RWPE1 (cell line): Measurements from ENCODE around the gene BRAF.
"Not testable (repeated sequence)": the region's sequence is repeated elsewhere in the genome, so short reads cannot be mapped to it uniquely, and the experiment has no call there.

Source experiments
- CTCF ChIA-PET: fragments of 350-600 bp; sonication (Branson Sonifier 250); formaldehyde crosslinking; extraction: SDS; loops from one replicate; lab custom pipeline; 2021; lab: Yijun Ruan, JAX
- POLR2A ChIA-PET: fragments of 400-600 bp; formaldehyde crosslinking; extraction: SDS; loops from one replicate; lab custom pipeline; 2020; ENCODE audit warnings: antibody characterized with exemption; ENCODE audit not compliant: low non-redundant PET; lab: Yijun Ruan, JAX
- DNase-seq: peaks from one replicate; pipeline ENCODE4 v3.0.0; 2012; ENCODE audit warnings: low spot score
- H3K27ac ChIP-seq: fragments of 450-650 bp; 2 replicates; pipeline ENCODE4 v1.5.1; 2017
- CTCF ChIP-seq: fragments of 450-650 bp; conservative IDR thresholded peaks from 2 replicates; pipeline ENCODE4 v1.5.1; 2017; ENCODE audit warnings: low read depth, mild to moderate bottlenecking

Gene BRAF

DNA sequence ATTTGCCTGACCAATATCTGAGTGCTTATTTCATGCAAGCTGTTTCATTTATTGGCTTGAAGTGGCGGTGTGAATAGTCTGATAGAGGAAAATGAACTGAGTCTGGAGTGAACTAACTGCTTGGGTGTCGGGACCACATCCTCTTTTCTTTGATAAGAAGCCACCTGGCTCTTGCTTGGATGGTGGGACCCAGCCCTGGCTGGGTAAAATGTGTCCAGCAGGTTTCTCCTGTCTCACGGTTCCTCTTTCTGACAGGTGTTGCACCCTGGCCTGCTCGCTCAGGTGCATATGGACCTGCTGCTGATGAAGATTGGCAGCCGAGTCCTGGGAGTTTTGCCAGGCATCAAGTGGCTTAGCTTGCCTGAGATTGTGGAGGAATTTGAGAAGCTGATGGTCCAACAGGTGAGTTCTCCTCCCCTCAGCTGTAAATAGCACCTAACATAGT lies 250.4 kb downstream of the BRAF start:
- CTCF ChIA-PET: interaction anchor here (0.6 kb wide), 1 partner anchor 43 kb away, joined by 3 read pairs; no protein-coding TSS in a partner anchor
- POLR2A ChIA-PET: no interaction called here
- no peak for DNase-seq
- H3K27ac ChIP-seq: no peak overlapping the region; the same call in 1 of the 2 replicates
- TF ChIP-seq CTCF: no peak

- H3K27ac ChIP-seq: peak overlapping the region; percentile 67
- ChIA-PET POLR2A (no interaction called here), CTCF (interaction anchor here (0.6 to 0.7 kb wide), 3 partner anchors 11 to 341 kb away, joined by 3 to 8 read pairs (median 3); partner anchors contain the start of gene MRPS33)
- TF ChIP-seq CTCF: no peak
- DNase-seq: no peak
These were observed 251.0 kb downstream of the BRAF start for GRCh38 chr7:140673774-140674155.

DNA sequence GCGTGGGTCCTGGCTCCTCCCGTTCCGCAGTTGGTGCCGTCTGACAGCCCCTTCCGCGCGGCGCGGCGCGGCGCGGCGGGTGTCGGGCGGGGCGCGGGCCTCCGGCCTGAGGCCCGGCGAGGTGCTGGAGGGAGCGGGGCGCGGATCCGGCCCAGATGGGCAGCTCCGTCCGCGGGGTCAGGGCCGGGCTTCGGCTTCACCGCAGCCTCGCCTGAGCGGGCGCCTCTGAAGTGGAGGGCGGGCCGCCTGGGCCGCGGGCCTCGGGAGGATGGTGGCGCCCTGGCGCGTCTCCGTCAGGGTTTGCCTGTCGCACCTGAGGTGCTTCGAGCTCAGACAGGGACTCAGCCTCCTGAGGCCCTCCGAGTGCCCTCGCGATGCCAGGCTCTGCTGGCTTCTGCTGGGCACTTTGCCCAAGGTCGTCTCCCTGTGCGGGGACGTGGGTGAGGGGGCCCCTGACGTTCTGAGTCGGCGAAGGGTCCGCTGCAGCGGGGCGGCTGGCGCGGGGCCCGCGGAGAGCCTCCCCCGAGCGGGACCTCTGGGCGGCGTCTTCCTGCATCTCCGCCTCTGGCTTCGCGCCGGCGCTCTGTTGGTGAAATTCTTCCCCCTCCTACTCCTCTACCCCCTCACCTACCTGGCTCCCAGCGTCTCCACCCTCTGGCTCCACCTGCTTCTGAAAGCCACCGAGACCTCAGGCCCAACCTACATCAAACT lies 251.5 kb downstream of the BRAF start:
- H3K27ac ChIP-seq: peak overlapping the region; percentile 67
- ChIA-PET POLR2A (no interaction called here), CTCF (interaction anchor here (0.6 to 0.7 kb wide), 3 partner anchors 12 to 342 kb away, joined by 3 to 8 read pairs (median 3); partner anchors contain the start of gene MRPS33)
- no peak for TF ChIP-seq CTCF
- peak; percentile 39 for DNase-seq

GRCh38 chr7:140672382-140673062 lies 252.2 kb downstream of the BRAF start, which contains the start of gene ADCK2:
TSS of gene ADCK2 (plus strand) at chr7:140672945. CDS start at chr7:140673331, 386 bp downstream.
- TF ChIP-seq CTCF: no peak
- peak; percentile 76 for DNase-seq
- peak within 1 kb of the TSS; percentile 67 for H3K27ac ChIP-seq
- POLR2A ChIA-PET: no interaction called here
- CTCF ChIA-PET: no interaction called here

- ChIA-PET POLR2A (no interaction called here), CTCF (interaction anchor here (0.6 kb wide), 1 partner anchor 494 kb away, joined by 4 read pairs; no protein-coding TSS in a partner anchor)
- DNase-seq: no peak
- no peak overlapping the region for H3K27ac ChIP-seq
- TF ChIP-seq CTCF: no peak
These were observed 252.8 kb downstream of the BRAF start for GRCh38 chr7:140671966-140672365.

DNA sequence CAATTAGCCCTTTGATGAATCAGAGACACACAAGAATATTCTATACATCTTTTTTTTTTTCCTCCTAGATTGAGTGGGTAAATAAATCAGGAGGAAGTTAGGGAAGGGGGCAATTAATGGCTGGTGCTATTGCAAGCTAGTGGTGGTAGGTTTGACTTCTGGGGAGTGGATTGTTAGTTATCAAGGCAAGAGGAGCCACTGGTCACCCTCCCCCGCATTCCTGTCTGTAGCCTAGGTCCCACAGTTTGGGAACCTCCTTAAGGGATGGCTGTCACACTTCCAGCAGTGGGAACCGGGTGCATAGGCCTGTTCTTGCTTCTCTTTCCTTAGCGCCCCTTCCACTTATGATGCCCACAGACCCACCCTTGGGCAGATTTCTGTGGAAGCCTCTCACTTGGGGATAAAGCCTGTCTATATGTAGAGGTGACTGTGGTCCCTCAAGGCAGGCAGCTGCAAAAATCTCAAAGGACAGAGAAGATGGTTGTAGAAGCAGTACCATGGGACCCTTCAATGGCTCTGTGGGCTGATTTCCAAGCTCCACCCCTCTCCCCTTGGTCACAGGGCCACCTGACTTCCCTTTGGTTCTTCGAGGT lies 254.3 kb downstream of the BRAF start:
- CTCF ChIA-PET: no interaction called here
- POLR2A ChIA-PET: no interaction called here
- no peak for DNase-seq

DNA sequence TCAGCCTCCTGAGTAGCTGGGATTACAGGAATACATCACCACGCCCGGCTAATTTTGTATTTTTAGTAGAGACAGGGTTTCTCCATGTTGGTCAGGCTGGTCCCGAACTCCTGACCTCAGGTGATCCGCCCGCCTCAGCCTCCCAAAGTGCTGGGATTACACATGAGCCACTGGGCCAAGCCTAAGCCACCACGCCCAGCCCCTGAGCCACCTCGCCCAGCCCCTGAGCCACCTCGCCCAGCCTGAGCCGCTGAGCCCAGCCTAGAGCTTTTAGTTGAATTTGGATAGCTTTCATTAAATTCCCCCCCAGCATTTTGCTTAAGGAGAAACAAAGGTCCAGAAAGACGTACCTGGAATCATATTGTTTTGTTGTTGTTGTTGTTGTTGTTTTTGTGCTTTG lies 254.9 kb downstream of the BRAF start:
- POLR2A ChIA-PET, DNase-seq, H3K27ac ChIP-seq: not testable (repeated sequence)
- CTCF ChIA-PET: interaction anchor here (0.7 kb wide), 1 partner anchor 89 kb away, joined by 3 read pairs; no protein-coding TSS in a partner anchor

More for the DNA sequence above, 254.3 kb downstream of the BRAF start:
- H3K27ac ChIP-seq: no peak overlapping the region
- TF ChIP-seq CTCF: no peak
